GM23338 (cell line): ENCODE results near the gene NLGN1. TPM values are rescaled to one million over a fixed set of nuclear protein-coding genes. Genes with fewer than 3 reads are reported as not detected.
A peak's percentile ranks its signal among the peaks of the same experiment; 100 is the strongest.

Experiments used
- ATAC-seq: fragments of 200-7000 bp; cut with Tn5 transposase; 3 replicates; pipeline ENCODE4 v1.9.1; 2020
- DNase-seq: peaks from one replicate; pipeline ENCODE4 v3.0.0-alpha.2; 2015; ENCODE audit warnings: low spot score
- H2AFZ ChIP-seq: fragments of 200-600 bp; sonication (generic); 2 replicates; pipeline ENCODE4 v1.8.0; 2016; ENCODE audit warnings: antibody characterized with exemption, mild to moderate bottlenecking, moderate library complexity
- H3F3A ChIP-seq: fragments of 200-600 bp; sonication (generic); replicated peaks from 2 replicates; pipeline ENCODE4 v1.8.0; 2017; ENCODE audit warnings: antibody characterized with exemption, mixed run types, low read depth
- H3K27ac ChIP-seq: fragments of 200-600 bp; sonication (generic); 2 replicates; pipeline ENCODE4 v1.6.1; 2016; ENCODE audit warnings: low read depth
- H3K27me3 ChIP-seq: fragments of 200-600 bp; sonication (generic); 2 replicates; pipeline ENCODE4 v1.8.0; 2016; ENCODE audit warnings: mild to moderate bottlenecking, mixed run types, moderate library complexity; ENCODE audit not compliant: insufficient read depth
- H3K36me3 ChIP-seq: fragments of 200-600 bp; sonication (generic); 2 replicates; pipeline ENCODE4 v1.8.0; 2016; ENCODE audit warnings: mild to moderate bottlenecking; ENCODE audit not compliant: insufficient read depth
- H3K4me1 ChIP-seq: fragments of 200-600 bp; sonication (generic); 2 replicates; pipeline ENCODE4 v1.8.0; 2016; ENCODE audit warnings: mild to moderate bottlenecking, moderate library complexity; ENCODE audit not compliant: insufficient read depth
- H3K4me2 ChIP-seq: fragments of 200-600 bp; sonication (generic); 2 replicates; pipeline ENCODE4 v1.7.1; 2017; ENCODE audit warnings: mixed run types
- H3K4me3 ChIP-seq: fragments of 200-600 bp; sonication (generic); 2 replicates; pipeline ENCODE4 v1.6.1; 2016; ENCODE audit warnings: mixed run types
- H3K79me2 ChIP-seq: fragments of 200-600 bp; sonication (generic); replicated peaks from 2 replicates; pipeline ENCODE4 v1.8.0; 2017; ENCODE audit warnings: mild to moderate bottlenecking; ENCODE audit not compliant: insufficient read depth
- H3K9me2 ChIP-seq: fragments of 200-600 bp; sonication (generic); 2 replicates; pipeline ENCODE4 v1.8.0; 2017; ENCODE audit not compliant: insufficient read depth
- H4K20me1 ChIP-seq: fragments of 200-600 bp; sonication (generic); replicated peaks from 2 replicates; pipeline ENCODE4 v1.8.0; 2017; ENCODE audit warnings: mild to moderate bottlenecking; ENCODE audit not compliant: insufficient read depth
- H3K27ac Mint-ChIP-seq: 2 replicates; pipeline ENCODE4 v1.8.0; 2020; ENCODE audit warnings: inconsistent platforms, mild to moderate bottlenecking, moderate library complexity, mixed read lengths
- H3K27me3 Mint-ChIP-seq: 3 replicates; pipeline ENCODE4 v1.8.0; 2022; ENCODE audit warnings: low read depth, mild to moderate bottlenecking, moderate library complexity, mixed read lengths, inconsistent platforms; ENCODE audit not compliant: insufficient read depth, poor library complexity
- H3K36me3 Mint-ChIP-seq: 3 replicates; pipeline ENCODE4 v1.8.0; 2021; ENCODE audit warnings: low read depth, mild to moderate bottlenecking, inconsistent platforms, moderate library complexity, mixed read lengths
- H3K4me1 Mint-ChIP-seq: 3 replicates; pipeline ENCODE4 v1.8.0; 2020; ENCODE audit warnings: mild to moderate bottlenecking, inconsistent platforms, mixed read lengths
- H3K4me3 Mint-ChIP-seq: 3 replicates; pipeline ENCODE4 v1.8.0; 2021; ENCODE audit warnings: moderate library complexity, mild to moderate bottlenecking, inconsistent platforms, mixed read lengths
- H3K9me3 Mint-ChIP-seq: 3 replicates; pipeline ENCODE4 v1.8.0; 2020; ENCODE audit warnings: moderate library complexity, mild to moderate bottlenecking, inconsistent platforms, mixed read lengths
- polyA plus RNA-seq: library from polyadenylated mRNA; unstranded; fragments of >200 nt; fragmentation: Nextera tagmentation; extraction: Ambion mirVana; gene quantifications from 2 replicates; pipeline ENCODE4 v1.2.1, GENCODE V29; 2016
- total RNA-seq: library from RNA; depleted of rRNA; stranded (reverse); fragments of >200 nt; shearing (Covaris generic); gene quantifications from 2 replicates; pipeline ENCODE4 v1.2.3, GENCODE V29; 2014
- TF ChIP-seq, protein P1 (sequence below), 2 experiments: fragments of 200-600 bp in 1 of 2; sonication (generic) in 1 of 2; conservative IDR thresholded peaks; 2 replicates each; pipeline versions ENCODE4 v1.5.1 to v1.6.1; 2016 to 2017; ENCODE audit warnings: antibody characterized with exemption in 2 of 2, low read depth in 2 of 2, mild to moderate bottlenecking in 2 of 2, moderate library complexity in 1 of 2
- TF ChIP-seq, protein P2 (sequence below): fragments of 250-450 bp; sonication (Bioruptor Pico); IDR thresholded peaks from 2 replicates; pipeline ENCODE4 v1.5.0; 2020; ENCODE audit warnings: mild to moderate bottlenecking, moderate library complexity

NLGN1 gene
- total and polyA plus RNA-seq, 2 experiments from 2014 or later, result 6.5 to 18.6 TPM

DNA sequence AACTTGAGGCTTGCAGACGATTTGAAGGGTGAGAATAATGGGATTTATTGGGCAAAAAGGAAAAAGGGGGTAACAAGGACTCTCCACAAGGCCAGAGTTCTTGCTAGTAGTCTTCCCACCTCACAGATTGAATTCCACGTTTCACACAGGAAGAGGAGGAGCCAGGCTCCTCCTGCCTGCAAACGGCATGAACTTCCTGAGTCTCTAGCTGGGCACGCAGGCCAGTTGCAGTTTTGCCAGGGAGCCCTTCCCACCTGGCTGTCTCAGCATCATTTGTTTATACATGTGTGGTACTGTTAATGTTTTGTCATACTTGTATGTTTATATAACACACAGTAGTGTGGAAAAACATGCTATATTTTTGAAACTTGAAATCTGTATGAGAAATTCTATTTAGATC, 155.0 kb downstream of the NLGN1 start:
- ATAC-seq, result peak; percentile 63; the same call in 2 of the 3 replicates

More for the DNA sequence above, 155.0 kb downstream of the NLGN1 start:
- Histone ChIP-seq H3K4me2 (no peak overlapping the region), H3K9me2 (no peaks in the 10 kb centered on the region), H2AFZ (no peak overlapping the region), H3F3A (no peaks in the 10 kb centered on the region), H3K4me1 (no peaks in the 10 kb centered on the region), H3K4me3 (no peak overlapping the region), H3K36me3 (no peaks in the 10 kb centered on the region), H3K27me3 (no peaks in the 10 kb centered on the region), H3K27ac (no peak overlapping the region), H4K20me1 (no peaks in the 10 kb centered on the region), H3K79me2 (no peaks in the 10 kb centered on the region)
- Mint-ChIP-seq H3K27me3 (no peaks in the 10 kb centered on the region), H3K9me3 (no peaks in the 10 kb centered on the region), H3K36me3 (no peaks in the 10 kb centered on the region), H3K27ac (peak overlapping the region; percentile 49), H3K4me1 (peaks cover 16% of the 10 kb centered on the region; the same call in 2 of the 3 replicates), H3K4me3 (no peak overlapping the region)
- peak; percentile 47 for DNase-seq
- TF ChIP-seq, protein P1, sequence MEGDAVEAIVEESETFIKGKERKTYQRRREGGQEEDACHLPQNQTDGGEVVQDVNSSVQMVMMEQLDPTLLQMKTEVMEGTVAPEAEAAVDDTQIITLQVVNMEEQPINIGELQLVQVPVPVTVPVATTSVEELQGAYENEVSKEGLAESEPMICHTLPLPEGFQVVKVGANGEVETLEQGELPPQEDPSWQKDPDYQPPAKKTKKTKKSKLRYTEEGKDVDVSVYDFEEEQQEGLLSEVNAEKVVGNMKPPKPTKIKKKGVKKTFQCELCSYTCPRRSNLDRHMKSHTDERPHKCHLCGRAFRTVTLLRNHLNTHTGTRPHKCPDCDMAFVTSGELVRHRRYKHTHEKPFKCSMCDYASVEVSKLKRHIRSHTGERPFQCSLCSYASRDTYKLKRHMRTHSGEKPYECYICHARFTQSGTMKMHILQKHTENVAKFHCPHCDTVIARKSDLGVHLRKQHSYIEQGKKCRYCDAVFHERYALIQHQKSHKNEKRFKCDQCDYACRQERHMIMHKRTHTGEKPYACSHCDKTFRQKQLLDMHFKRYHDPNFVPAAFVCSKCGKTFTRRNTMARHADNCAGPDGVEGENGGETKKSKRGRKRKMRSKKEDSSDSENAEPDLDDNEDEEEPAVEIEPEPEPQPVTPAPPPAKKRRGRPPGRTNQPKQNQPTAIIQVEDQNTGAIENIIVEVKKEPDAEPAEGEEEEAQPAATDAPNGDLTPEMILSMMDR (conservative IDR thresholded peaks at IDR 0.05; ENCODE audit: low read depth in 2 of 2), result 0 out of 4 replicates have a peak, but pooled peaks of 1 of the 2 experiments have one; percentile 5
- TF ChIP-seq, protein P2, sequence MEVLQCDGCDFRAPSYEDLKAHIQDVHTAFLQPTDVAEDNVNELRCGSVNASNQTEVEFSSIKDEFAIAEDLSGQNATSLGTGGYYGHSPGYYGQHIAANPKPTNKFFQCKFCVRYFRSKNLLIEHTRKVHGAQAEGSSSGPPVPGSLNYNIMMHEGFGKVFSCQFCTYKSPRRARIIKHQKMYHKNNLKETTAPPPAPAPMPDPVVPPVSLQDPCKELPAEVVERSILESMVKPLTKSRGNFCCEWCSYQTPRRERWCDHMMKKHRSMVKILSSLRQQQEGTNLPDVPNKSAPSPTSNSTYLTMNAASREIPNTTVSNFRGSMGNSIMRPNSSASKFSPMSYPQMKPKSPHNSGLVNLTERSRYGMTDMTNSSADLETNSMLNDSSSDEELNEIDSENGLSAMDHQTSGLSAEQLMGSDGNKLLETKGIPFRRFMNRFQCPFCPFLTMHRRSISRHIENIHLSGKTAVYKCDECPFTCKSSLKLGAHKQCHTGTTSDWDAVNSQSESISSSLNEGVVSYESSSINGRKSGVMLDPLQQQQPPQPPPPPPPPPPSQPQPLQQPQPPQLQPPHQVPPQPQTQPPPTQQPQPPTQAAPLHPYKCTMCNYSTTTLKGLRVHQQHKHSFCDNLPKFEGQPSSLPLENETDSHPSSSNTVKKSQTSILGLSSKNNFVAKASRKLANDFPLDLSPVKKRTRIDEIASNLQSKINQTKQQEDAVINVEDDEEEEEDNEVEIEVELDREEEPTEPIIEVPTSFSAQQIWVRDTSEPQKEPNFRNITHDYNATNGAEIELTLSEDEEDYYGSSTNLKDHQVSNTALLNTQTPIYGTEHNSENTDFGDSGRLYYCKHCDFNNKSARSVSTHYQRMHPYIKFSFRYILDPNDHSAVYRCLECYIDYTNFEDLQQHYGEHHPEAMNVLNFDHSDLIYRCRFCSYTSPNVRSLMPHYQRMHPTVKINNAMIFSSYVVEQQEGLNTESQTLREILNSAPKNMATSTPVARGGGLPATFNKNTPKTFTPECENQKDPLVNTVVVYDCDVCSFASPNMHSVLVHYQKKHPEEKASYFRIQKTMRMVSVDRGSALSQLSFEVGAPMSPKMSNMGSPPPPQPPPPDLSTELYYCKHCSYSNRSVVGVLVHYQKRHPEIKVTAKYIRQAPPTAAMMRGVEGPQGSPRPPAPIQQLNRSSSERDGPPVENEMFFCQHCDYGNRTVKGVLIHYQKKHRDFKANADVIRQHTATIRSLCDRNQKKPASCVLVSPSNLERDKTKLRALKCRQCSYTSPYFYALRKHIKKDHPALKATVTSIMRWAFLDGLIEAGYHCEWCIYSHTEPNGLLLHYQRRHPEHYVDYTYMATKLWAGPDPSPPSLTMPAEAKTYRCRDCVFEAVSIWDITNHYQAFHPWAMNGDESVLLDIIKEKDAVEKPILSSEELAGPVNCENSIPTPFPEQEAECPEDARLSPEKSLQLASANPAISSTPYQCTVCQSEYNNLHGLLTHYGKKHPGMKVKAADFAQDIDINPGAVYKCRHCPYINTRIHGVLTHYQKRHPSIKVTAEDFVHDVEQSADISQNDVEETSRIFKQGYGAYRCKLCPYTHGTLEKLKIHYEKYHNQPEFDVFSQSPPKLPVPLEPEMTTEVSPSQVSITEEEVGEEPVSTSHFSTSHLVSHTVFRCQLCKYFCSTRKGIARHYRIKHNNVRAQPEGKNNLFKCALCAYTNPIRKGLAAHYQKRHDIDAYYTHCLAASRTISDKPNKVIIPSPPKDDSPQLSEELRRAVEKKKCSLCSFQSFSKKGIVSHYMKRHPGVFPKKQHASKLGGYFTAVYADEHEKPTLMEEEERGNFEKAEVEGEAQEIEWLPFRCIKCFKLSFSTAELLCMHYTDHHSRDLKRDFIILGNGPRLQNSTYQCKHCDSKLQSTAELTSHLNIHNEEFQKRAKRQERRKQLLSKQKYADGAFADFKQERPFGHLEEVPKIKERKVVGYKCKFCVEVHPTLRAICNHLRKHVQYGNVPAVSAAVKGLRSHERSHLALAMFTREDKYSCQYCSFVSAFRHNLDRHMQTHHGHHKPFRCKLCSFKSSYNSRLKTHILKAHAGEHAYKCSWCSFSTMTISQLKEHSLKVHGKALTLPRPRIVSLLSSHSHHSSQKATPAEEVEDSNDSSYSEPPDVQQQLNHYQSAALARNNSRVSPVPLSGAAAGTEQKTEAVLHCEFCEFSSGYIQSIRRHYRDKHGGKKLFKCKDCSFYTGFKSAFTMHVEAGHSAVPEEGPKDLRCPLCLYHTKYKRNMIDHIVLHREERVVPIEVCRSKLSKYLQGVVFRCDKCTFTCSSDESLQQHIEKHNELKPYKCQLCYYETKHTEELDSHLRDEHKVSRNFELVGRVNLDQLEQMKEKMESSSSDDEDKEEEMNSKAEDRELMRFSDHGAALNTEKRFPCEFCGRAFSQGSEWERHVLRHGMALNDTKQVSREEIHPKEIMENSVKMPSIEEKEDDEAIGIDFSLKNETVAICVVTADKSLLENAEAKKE (CRISPR knock-in tag), result no peak
